Liver (tissue), 9 donors: ENCODE data around the gene ADAMTS14. TPM values are rescaled to one million over a fixed set of nuclear protein-coding genes. Genes with fewer than 3 reads are reported as not detected.

Experiments used
- DNase-seq: peaks from one replicate; pipeline ENCODE4 v3.0.0-alpha.2; 2017; ENCODE audit warnings: low spot score
- H3K27ac ChIP-seq, 2 donors: one replicate each; pipeline ENCODE4 v1.7.0; 2013; ENCODE audit warnings: inconsistent platforms in 2 of 2, low read length in 2 of 2, control low read depth in 1 of 2, low read depth in 1 of 2, mild to moderate bottlenecking in 1 of 2
- H3K27me3 ChIP-seq, 4 donors: one replicate each; pipeline versions ENCODE4 v1.6.1 to v1.7.0; 2013; ENCODE audit warnings: low read length in 3 of 4, inconsistent platforms in 1 of 4, mild to moderate bottlenecking in 1 of 4, moderate library complexity in 1 of 4; ENCODE audit not compliant: control insufficient read depth in 4 of 4, insufficient read depth in 4 of 4
- H3K36me3 ChIP-seq, 4 donors: one replicate each; pipeline versions ENCODE4 v1.6.1 to v1.7.0; 2013; ENCODE audit warnings: low read length in 3 of 4, mild to moderate bottlenecking in 3 of 4, low read depth in 1 of 4, moderate library complexity in 1 of 4; ENCODE audit not compliant: control insufficient read depth in 4 of 4, insufficient read depth in 3 of 4
- H3K4me1 ChIP-seq, 4 donors: one replicate each; pipeline versions ENCODE4 v1.6.1 to v1.7.0; 2013; ENCODE audit warnings: low read length in 3 of 4, mild to moderate bottlenecking in 3 of 4, moderate library complexity in 1 of 4; ENCODE audit not compliant: control insufficient read depth in 4 of 4, insufficient read depth in 4 of 4
- H3K4me3 ChIP-seq, 3 donors: one replicate each; pipeline versions ENCODE4 v1.6.1 to v1.7.0; 2013; ENCODE audit warnings: low read length in 3 of 3, control low read depth in 1 of 3, low read depth in 1 of 3, mild to moderate bottlenecking in 1 of 3
- H3K9ac ChIP-seq, 2 donors: one replicate each; pipeline ENCODE4 v1.7.0; 2013; ENCODE audit warnings: low read length in 2 of 2, mild to moderate bottlenecking in 2 of 2, moderate library complexity in 2 of 2, control low read depth in 1 of 2, low read depth in 1 of 2
- H3K9me3 ChIP-seq, 4 donors: one replicate each; pipeline versions ENCODE4 v1.6.1 to v1.7.0; 2013; ENCODE audit warnings: low read length in 3 of 4; ENCODE audit not compliant: control insufficient read depth in 4 of 4
- CTCF ChIP-seq: fragments of 150-350 bp; IDR thresholded peaks from 2 replicates; pipeline ENCODE4 v1.5.1; 2017; ENCODE audit warnings: improper control_type of control experiment, low read depth, low read length; ENCODE audit not compliant: missing input control
- EGR1 ChIP-seq, 2 donors: IDR thresholded peaks; 2 replicates each; pipeline ENCODE4 v1.6.1; 2016 to 2018; ENCODE audit warnings: antibody characterized with exemption in 2 of 2, low read depth in 2 of 2
- FOXA1 ChIP-seq: IDR thresholded peaks from 2 replicates; pipeline ENCODE4 v1.6.1; 2016; ENCODE audit warnings: antibody characterized with exemption
- FOXA2 ChIP-seq: IDR thresholded peaks from 2 replicates; pipeline ENCODE4 v1.6.1; 2016; ENCODE audit warnings: antibody characterized with exemption
- GABPA ChIP-seq, 2 donors: IDR thresholded peaks in 1 of 2; conservative IDR thresholded peaks in 1 of 2; 2 replicates each; pipeline ENCODE4 v1.6.1; 2016; ENCODE audit warnings: antibody characterized with exemption in 2 of 2, mild to moderate bottlenecking in 1 of 2, moderate library complexity in 1 of 2
- HNF4A ChIP-seq, 2 donors: conservative IDR thresholded peaks; 2 replicates each; pipeline ENCODE4 v1.6.1; 2016; ENCODE audit warnings: antibody characterized with exemption in 2 of 2, mild to moderate bottlenecking in 2 of 2
- NR2F2 ChIP-seq: IDR thresholded peaks from 2 replicates; pipeline ENCODE4 v1.6.1; 2016; ENCODE audit warnings: antibody characterized with exemption
- RAD21 ChIP-seq, 2 donors: IDR thresholded peaks; 2 replicates each; pipeline ENCODE4 v1.6.1; 2016; ENCODE audit warnings: antibody characterized with exemption in 2 of 2, mild to moderate bottlenecking in 2 of 2
- RXRA ChIP-seq, 2 donors: IDR thresholded peaks; 2 replicates each; pipeline ENCODE4 v1.6.1; 2017 to 2018; ENCODE audit warnings: antibody characterized with exemption in 2 of 2, mild to moderate bottlenecking in 1 of 2
- SP1 ChIP-seq: IDR thresholded peaks from 2 replicates; pipeline ENCODE4 v1.6.1; 2018; ENCODE audit warnings: antibody characterized with exemption, mild to moderate bottlenecking
- YY1 ChIP-seq: IDR thresholded peaks from 2 replicates; pipeline ENCODE4 v1.6.1; 2016; ENCODE audit warnings: antibody characterized with exemption, mild to moderate bottlenecking
- WGBS: extraction: QIAGEN DNeasy Blood & Tissue Kit; methylation state at CpG from one replicate; pipeline ENCODE4 v1.1.7; 2013; 5-methylcytosine and 5-hydroxymethylcytosine counted together
- polyA plus RNA-seq, 2 donors: library from polyadenylated mRNA; stranded (reverse) in 1 of 2; unstranded in 1 of 2; fragments of 200-250 nt in 1 of 2; fragments of >200 nt in 1 of 2; fragmentation: Nextera tagmentation in 1 of 2; extraction: Ambion mirVana in 1 of 2; gene quantifications; one replicate each; pipeline versions ENCODE4 v1.2.1 to v1.2.3, GENCODE V29; 2013 to 2015
- total RNA-seq, 2 donors: library from RNA; depleted of rRNA; stranded (reverse); fragments of >200 nt; gene quantifications; one replicate each; pipeline ENCODE4 v1.2.3, GENCODE V29; 2014
- TF ChIP-seq, protein P1 (sequence below): IDR thresholded peaks from 2 replicates; pipeline ENCODE4 v1.6.1; 2016; ENCODE audit warnings: antibody characterized with exemption, mild to moderate bottlenecking
- donor health status: healthy.
- donor health status: healthy.
- donor health status: healthy.
- donor health status: healthy.
- donor health status: healthy.

The ADAMTS14 gene
- total and polyA plus RNA-seq, 4 donors, result 0.09 to 0.33 (median 0.13) TPM

GRCh38 chr10:70785190-70785589 lies 112.9 kb downstream of the ADAMTS14 start, which contains the start of gene TBATA:
Gene TBATA (minus strand): TSS chr10:70785377. CDS start chr10:70783379, 1,998 bp downstream.
- H3K36me3 ChIP-seq, result no peaks in the 10 kb centered on the region
- H3K4me3 ChIP-seq, result no peak within 1 kb of the TSS
- H3K4me1 ChIP-seq, result no peaks in the 10 kb centered on the region
- TF ChIP-seq, protein P1, sequence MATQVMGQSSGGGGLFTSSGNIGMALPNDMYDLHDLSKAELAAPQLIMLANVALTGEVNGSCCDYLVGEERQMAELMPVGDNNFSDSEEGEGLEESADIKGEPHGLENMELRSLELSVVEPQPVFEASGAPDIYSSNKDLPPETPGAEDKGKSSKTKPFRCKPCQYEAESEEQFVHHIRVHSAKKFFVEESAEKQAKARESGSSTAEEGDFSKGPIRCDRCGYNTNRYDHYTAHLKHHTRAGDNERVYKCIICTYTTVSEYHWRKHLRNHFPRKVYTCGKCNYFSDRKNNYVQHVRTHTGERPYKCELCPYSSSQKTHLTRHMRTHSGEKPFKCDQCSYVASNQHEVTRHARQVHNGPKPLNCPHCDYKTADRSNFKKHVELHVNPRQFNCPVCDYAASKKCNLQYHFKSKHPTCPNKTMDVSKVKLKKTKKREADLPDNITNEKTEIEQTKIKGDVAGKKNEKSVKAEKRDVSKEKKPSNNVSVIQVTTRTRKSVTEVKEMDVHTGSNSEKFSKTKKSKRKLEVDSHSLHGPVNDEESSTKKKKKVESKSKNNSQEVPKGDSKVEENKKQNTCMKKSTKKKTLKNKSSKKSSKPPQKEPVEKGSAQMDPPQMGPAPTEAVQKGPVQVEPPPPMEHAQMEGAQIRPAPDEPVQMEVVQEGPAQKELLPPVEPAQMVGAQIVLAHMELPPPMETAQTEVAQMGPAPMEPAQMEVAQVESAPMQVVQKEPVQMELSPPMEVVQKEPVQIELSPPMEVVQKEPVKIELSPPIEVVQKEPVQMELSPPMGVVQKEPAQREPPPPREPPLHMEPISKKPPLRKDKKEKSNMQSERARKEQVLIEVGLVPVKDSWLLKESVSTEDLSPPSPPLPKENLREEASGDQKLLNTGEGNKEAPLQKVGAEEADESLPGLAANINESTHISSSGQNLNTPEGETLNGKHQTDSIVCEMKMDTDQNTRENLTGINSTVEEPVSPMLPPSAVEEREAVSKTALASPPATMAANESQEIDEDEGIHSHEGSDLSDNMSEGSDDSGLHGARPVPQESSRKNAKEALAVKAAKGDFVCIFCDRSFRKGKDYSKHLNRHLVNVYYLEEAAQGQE, result no peak
- no peak for TF ChIP-seq FOXA2
- no peak for TF ChIP-seq EGR1 (IDR thresholded peaks at IDR 0.05; ENCODE audit: low read depth in 2 of 2)
- TF ChIP-seq RXRA (IDR thresholded peaks at IDR 0.05), result no peak
- TF ChIP-seq SP1, result no peak
- no peak for TF ChIP-seq RAD21 (IDR thresholded peaks at IDR 0.05)
- no peaks in the 10 kb centered on the region for H3K27me3 ChIP-seq
- peak; percentile 30 for DNase-seq
- no peak within 1 kb of the TSS for H3K27ac ChIP-seq
- no peak within 1 kb of the TSS for H3K9ac ChIP-seq
- H3K9me3 ChIP-seq, result no peaks in the 10 kb centered on the region
- WGBS, result 86% methylated on average over 4 of the region's 4 CpGs

DNA sequence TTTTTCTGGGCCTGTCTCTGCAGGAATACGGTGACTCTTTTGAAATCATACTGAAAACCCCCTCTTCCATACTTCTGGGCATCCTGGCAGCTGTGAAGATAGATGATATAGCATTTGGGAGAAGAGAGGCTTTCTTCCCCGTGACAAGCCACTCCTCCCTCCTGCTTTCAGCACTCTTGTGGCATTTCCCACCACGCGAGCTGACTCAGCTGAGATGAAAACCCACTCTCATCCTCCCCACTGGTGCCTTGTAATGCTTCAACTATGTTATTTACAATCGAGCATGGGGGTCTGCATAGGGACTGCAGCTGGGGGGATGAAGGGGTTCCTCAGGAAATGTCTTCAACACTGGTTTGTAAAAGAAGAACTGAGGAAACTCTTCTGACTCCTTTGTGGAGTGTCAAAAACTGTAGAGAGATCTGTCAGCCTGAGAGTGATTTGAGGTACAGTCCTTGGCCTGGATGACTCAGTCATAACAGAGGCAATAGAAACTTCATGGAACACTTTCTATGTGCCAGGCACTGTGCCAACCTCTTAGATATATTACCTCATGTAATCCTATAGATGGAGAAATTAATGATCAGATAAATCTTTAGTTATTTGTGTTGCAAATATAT lies 114.6 kb downstream of the ADAMTS14 start:
- Histone ChIP-seq H3K4me3 (no peak overlapping the region), H3K27ac (no peak overlapping the region), H3K36me3 (no peaks in the 10 kb centered on the region), H3K27me3 (no peaks in the 10 kb centered on the region), H3K9me3 (no peaks in the 10 kb centered on the region), H3K9ac (no peak overlapping the region), H3K4me1 (no peaks in the 10 kb centered on the region)
- no peak for DNase-seq
- 82% methylated on average over 5 of the region's 5 CpGs for WGBS
- TF ChIP-seq HNF4A (conservative IDR thresholded peaks at IDR 0.05) (no peak), SP1 (no peak)
- TF ChIP-seq, protein P1, result no peak

- no peaks in the 10 kb centered on the region for H3K27me3 ChIP-seq
- WGBS, result 78% methylated on average over 5 of the region's 5 CpGs
- no peak overlapping the region for H3K27ac ChIP-seq
- H3K9me3 ChIP-seq, result no peaks in the 10 kb centered on the region
- DNase-seq, result no peak
- no peak overlapping the region for H3K9ac ChIP-seq
- H3K36me3 ChIP-seq, result no peaks in the 10 kb centered on the region
- no peaks in the 10 kb centered on the region for H3K4me1 ChIP-seq
- no peak overlapping the region for H3K4me3 ChIP-seq
- TF ChIP-seq FOXA1 (no peak), YY1 (no peak), RAD21 (IDR thresholded peaks at IDR 0.05) (no peak), NR2F2 (no peak), GABPA (IDR thresholded peaks at IDR 0.05 in 1 of 2, conservative IDR thresholded peaks at IDR 0.05 in 1 of 2) (no peak), HNF4A (conservative IDR thresholded peaks at IDR 0.05) (no peak), CTCF (no peak), SP1 (no peak)
- TF ChIP-seq, protein P1, result no peak
Observed at GRCh38 chr10:70791386-70792039, 119.2 kb downstream of the ADAMTS14 start.
